Liver (tissue), 9 donors: ENCODE data around the gene ITGB1. TPM values are rescaled to one million over a fixed set of nuclear protein-coding genes. Genes with fewer than 3 reads are reported as not detected.

Source experiments
- DNase-seq: peaks from one replicate; pipeline ENCODE4 v3.0.0-alpha.2; 2017; ENCODE audit warnings: low spot score
- H3K27ac ChIP-seq, 2 donors: one replicate each; pipeline ENCODE4 v1.7.0; 2013; ENCODE audit warnings: inconsistent platforms in 2 of 2, low read length in 2 of 2, control low read depth in 1 of 2, low read depth in 1 of 2, mild to moderate bottlenecking in 1 of 2
- H3K27me3 ChIP-seq, 4 donors: one replicate each; pipeline versions ENCODE4 v1.6.1 to v1.7.0; 2013; ENCODE audit warnings: low read length in 3 of 4, inconsistent platforms in 1 of 4, mild to moderate bottlenecking in 1 of 4, moderate library complexity in 1 of 4; ENCODE audit not compliant: control insufficient read depth in 4 of 4, insufficient read depth in 4 of 4
- H3K36me3 ChIP-seq, 4 donors: one replicate each; pipeline versions ENCODE4 v1.6.1 to v1.7.0; 2013; ENCODE audit warnings: low read length in 3 of 4, mild to moderate bottlenecking in 3 of 4, low read depth in 1 of 4, moderate library complexity in 1 of 4; ENCODE audit not compliant: control insufficient read depth in 4 of 4, insufficient read depth in 3 of 4
- H3K4me1 ChIP-seq, 4 donors: one replicate each; pipeline versions ENCODE4 v1.6.1 to v1.7.0; 2013; ENCODE audit warnings: low read length in 3 of 4, mild to moderate bottlenecking in 3 of 4, moderate library complexity in 1 of 4; ENCODE audit not compliant: control insufficient read depth in 4 of 4, insufficient read depth in 4 of 4
- H3K4me3 ChIP-seq, 3 donors: one replicate each; pipeline versions ENCODE4 v1.6.1 to v1.7.0; 2013; ENCODE audit warnings: low read length in 3 of 3, control low read depth in 1 of 3, low read depth in 1 of 3, mild to moderate bottlenecking in 1 of 3
- H3K9ac ChIP-seq, 2 donors: one replicate each; pipeline ENCODE4 v1.7.0; 2013; ENCODE audit warnings: low read length in 2 of 2, mild to moderate bottlenecking in 2 of 2, moderate library complexity in 2 of 2, control low read depth in 1 of 2, low read depth in 1 of 2
- H3K9me3 ChIP-seq, 4 donors: one replicate each; pipeline versions ENCODE4 v1.6.1 to v1.7.0; 2013; ENCODE audit warnings: low read length in 3 of 4; ENCODE audit not compliant: control insufficient read depth in 4 of 4
- ATF3 ChIP-seq: IDR thresholded peaks from 2 replicates; pipeline ENCODE4 v1.6.1; 2016; ENCODE audit warnings: antibody characterized with exemption
- CTCF ChIP-seq: fragments of 150-350 bp; IDR thresholded peaks from 2 replicates; pipeline ENCODE4 v1.5.1; 2017; ENCODE audit warnings: improper control_type of control experiment, low read depth, low read length; ENCODE audit not compliant: missing input control
- FOXA1 ChIP-seq: IDR thresholded peaks from 2 replicates; pipeline ENCODE4 v1.6.1; 2016; ENCODE audit warnings: antibody characterized with exemption
- FOXA2 ChIP-seq: IDR thresholded peaks from 2 replicates; pipeline ENCODE4 v1.6.1; 2016; ENCODE audit warnings: antibody characterized with exemption
- GABPA ChIP-seq, 2 donors: IDR thresholded peaks in 1 of 2; conservative IDR thresholded peaks in 1 of 2; 2 replicates each; pipeline ENCODE4 v1.6.1; 2016; ENCODE audit warnings: antibody characterized with exemption in 2 of 2, mild to moderate bottlenecking in 1 of 2, moderate library complexity in 1 of 2
- HNF4A ChIP-seq, 2 donors: conservative IDR thresholded peaks; 2 replicates each; pipeline ENCODE4 v1.6.1; 2016; ENCODE audit warnings: antibody characterized with exemption in 2 of 2, mild to moderate bottlenecking in 2 of 2
- HNF4G ChIP-seq: IDR thresholded peaks from 2 replicates; pipeline ENCODE4 v1.6.1; 2016; ENCODE audit warnings: antibody characterized with exemption
- JUND ChIP-seq, 2 donors: IDR thresholded peaks; 2 replicates each; pipeline ENCODE4 v1.6.1; 2016; ENCODE audit warnings: antibody characterized with exemption in 2 of 2
- MAX ChIP-seq: IDR thresholded peaks from 2 replicates; pipeline ENCODE4 v1.6.1; 2016; ENCODE audit warnings: antibody characterized with exemption
- NR2F2 ChIP-seq: IDR thresholded peaks from 2 replicates; pipeline ENCODE4 v1.6.1; 2016; ENCODE audit warnings: antibody characterized with exemption
- RAD21 ChIP-seq, 2 donors: IDR thresholded peaks; 2 replicates each; pipeline ENCODE4 v1.6.1; 2016; ENCODE audit warnings: antibody characterized with exemption in 2 of 2, mild to moderate bottlenecking in 2 of 2
- REST ChIP-seq: IDR thresholded peaks from 2 replicates; pipeline ENCODE4 v1.6.1; 2016; ENCODE audit warnings: antibody characterized with exemption, mild to moderate bottlenecking
- RXRA ChIP-seq, 2 donors: IDR thresholded peaks; 2 replicates each; pipeline ENCODE4 v1.6.1; 2017 to 2018; ENCODE audit warnings: antibody characterized with exemption in 2 of 2, mild to moderate bottlenecking in 1 of 2
- SP1 ChIP-seq: IDR thresholded peaks from 2 replicates; pipeline ENCODE4 v1.6.1; 2018; ENCODE audit warnings: antibody characterized with exemption, mild to moderate bottlenecking
- TAF1 ChIP-seq: conservative IDR thresholded peaks from 2 replicates; pipeline ENCODE4 v1.6.1; 2016; ENCODE audit warnings: antibody characterized with exemption, mild to moderate bottlenecking
- YY1 ChIP-seq: IDR thresholded peaks from 2 replicates; pipeline ENCODE4 v1.6.1; 2016; ENCODE audit warnings: antibody characterized with exemption, mild to moderate bottlenecking
- ZBTB33 ChIP-seq: IDR thresholded peaks from 2 replicates; pipeline ENCODE4 v1.6.1; 2016; ENCODE audit warnings: antibody characterized with exemption
- WGBS: extraction: QIAGEN DNeasy Blood & Tissue Kit; methylation state at CpG from one replicate; pipeline ENCODE4 v1.1.7; 2013; 5-methylcytosine and 5-hydroxymethylcytosine counted together
- polyA plus RNA-seq, 2 donors: library from polyadenylated mRNA; stranded (reverse) in 1 of 2; unstranded in 1 of 2; fragments of 200-250 nt in 1 of 2; fragments of >200 nt in 1 of 2; fragmentation: Nextera tagmentation in 1 of 2; extraction: Ambion mirVana in 1 of 2; gene quantifications; one replicate each; pipeline versions ENCODE4 v1.2.1 to v1.2.3, GENCODE V29; 2013 to 2015
- total RNA-seq, 2 donors: library from RNA; depleted of rRNA; stranded (reverse); fragments of >200 nt; gene quantifications; one replicate each; pipeline ENCODE4 v1.2.3, GENCODE V29; 2014
- donor health status: healthy.
- donor health status: healthy.
- donor health status: healthy.
- donor health status: healthy.
- donor health status: healthy.

ITGB1 gene
- total and polyA plus RNA-seq, 4 donors, result 109 to 308 (median 221) TPM

- Histone ChIP-seq H3K27me3 (no peaks in the 10 kb centered on the region), H3K4me1 (no peaks in the 10 kb centered on the region), H3K9me3 (no peaks in the 10 kb centered on the region), H3K9ac (no peak overlapping the region), H3K4me3 (no peak overlapping the region), H3K36me3 (peaks cover 0 to 4% (median under 1%) of the 10 kb centered on the region in 4 donors), H3K27ac (no peak overlapping the region)
- WGBS, result 89% methylated on average over 8 of the region's 8 CpGs
- no peak for TF ChIP-seq YY1
- no peak for TF ChIP-seq MAX
- TF ChIP-seq FOXA1, result no peak
- no peak for TF ChIP-seq ZBTB33
- no peak for TF ChIP-seq TAF1
- TF ChIP-seq NR2F2, result no peak
- TF ChIP-seq FOXA2, result no peak
- no peak for TF ChIP-seq ATF3
- no peak for TF ChIP-seq GABPA (IDR thresholded peaks at IDR 0.05 in 1 of 2, conservative IDR thresholded peaks at IDR 0.05 in 1 of 2)
- no peak for TF ChIP-seq CTCF
- no peak for TF ChIP-seq HNF4G
- TF ChIP-seq RXRA (IDR thresholded peaks at IDR 0.05), result no peak
- no peak for TF ChIP-seq RAD21 (IDR thresholded peaks at IDR 0.05)
- no peak for TF ChIP-seq JUND (IDR thresholded peaks at IDR 0.05)
- TF ChIP-seq REST, result no peak
- TF ChIP-seq SP1, result no peak
- TF ChIP-seq HNF4A (conservative IDR thresholded peaks at IDR 0.05), result no peak
- DNase-seq, result no peak
Measured at GRCh38 chr10:32891261-32891660, 66.8 kb downstream of the ITGB1 start.

GRCh38 chr10:32890444-32890843, 67.6 kb downstream of the ITGB1 start:
- no peak for DNase-seq
- Histone ChIP-seq H3K4me3 (no peak overlapping the region), H3K4me1 (no peaks in the 10 kb centered on the region), H3K27ac (no peak overlapping the region), H3K9ac (no peak overlapping the region), H3K36me3 (no peaks in the 10 kb centered on the region), H3K9me3 (no peaks in the 10 kb centered on the region), H3K27me3 (no peaks in the 10 kb centered on the region)
- TF ChIP-seq FOXA1 (no peak), HNF4G (no peak), ZBTB33 (no peak), CTCF (no peak), JUND (IDR thresholded peaks at IDR 0.05) (no peak), GABPA (IDR thresholded peaks at IDR 0.05 in 1 of 2, conservative IDR thresholded peaks at IDR 0.05 in 1 of 2) (no peak)
- WGBS, result 71% methylated on average over 3 of the region's 3 CpGs
